ENCODE data around the gene PDE6D.

Gene PDE6D

GRCh38 chr2:231722721-231723307, 58.3 kb downstream of the PDE6D start:
- Histone ChIP-seq H3K27me3 (ENCODE audit: insufficient read depth, low read length, poor library complexity) (no peaks in the 10 kb centered on the region), H3K4me3 (ENCODE audit: low read depth in 1 of 2, low read length in 2 of 2) (no peak overlapping the region), H4K20me1 (ENCODE audit: insufficient read depth, low read length) (no peaks in the 10 kb centered on the region), H3K9me3 (ENCODE audit: insufficient read depth, low read length, severe bottlenecking) (no peaks in the 10 kb centered on the region), H3K27ac (ENCODE audit: low read length) (no peak overlapping the region), H3K4me2 (ENCODE audit: insufficient read depth, low read length) (no peak overlapping the region), H2AFZ (ENCODE audit: low read depth, low read length) (no peak overlapping the region), H3K36me3 (ENCODE audit: insufficient read depth, low read length) (no peaks in the 10 kb centered on the region), H3K9ac (ENCODE audit: low read depth, low read length) (no peak overlapping the region), H3K79me2 (ENCODE audit: insufficient read depth, low read length) (no peaks in the 10 kb centered on the region), H3K4me1 (ENCODE audit: insufficient read depth, low read length) (no peaks in the 10 kb centered on the region)
- DNase-seq (no peak), ATAC-seq (ENCODE audit: insufficient read depth, low read depth) (peak; percentile 19; the same call in 1 of the 3 replicates)
- TF ChIP-seq EZH2 (IDR thresholded peaks at IDR 0.05; ENCODE audit: borderline replicate concordance, low read depth, low read length, severe bottlenecking) (no peak), CTCF (IDR thresholded peaks at IDR 0.05; ENCODE audit: borderline replicate concordance, extremely low read depth, low read length, poor library complexity, severe bottlenecking) (no peak)

GRCh38 chr2:231720987-231721966, 59.8 kb downstream of the PDE6D start:
- no peaks in the 10 kb centered on the region for H3K36me3 ChIP-seq (ENCODE audit: insufficient read depth, low read length)
- H3K4me3 ChIP-seq (ENCODE audit: low read depth in 1 of 2, low read length in 2 of 2) = no peak overlapping the region
- no peaks in the 10 kb centered on the region for H3K9me3 ChIP-seq (ENCODE audit: insufficient read depth, low read length, severe bottlenecking)
- ATAC-seq (ENCODE audit: insufficient read depth, low read depth) (no peak), DNase-seq (no peak)
- H3K9ac ChIP-seq (ENCODE audit: low read depth, low read length) = no peak overlapping the region
- no peak overlapping the region for H2AFZ ChIP-seq (ENCODE audit: low read depth, low read length)
- H3K4me1 ChIP-seq (ENCODE audit: insufficient read depth, low read length) = peaks cover 9% of the 10 kb centered on the region; the same call in 1 of the 2 replicates
- H3K4me2 ChIP-seq (ENCODE audit: insufficient read depth, low read length) = no peak overlapping the region
- H3K79me2 ChIP-seq (ENCODE audit: insufficient read depth, low read length) = no peaks in the 10 kb centered on the region
- H3K27me3 ChIP-seq (ENCODE audit: insufficient read depth, low read length, poor library complexity) = no peaks in the 10 kb centered on the region
- TF ChIP-seq CTCF (IDR thresholded peaks at IDR 0.05; ENCODE audit: borderline replicate concordance, extremely low read depth, low read length, poor library complexity, severe bottlenecking) (no peak), EZH2 (IDR thresholded peaks at IDR 0.05; ENCODE audit: borderline replicate concordance, low read depth, low read length, severe bottlenecking) (no peak)
- H4K20me1 ChIP-seq (ENCODE audit: insufficient read depth, low read length) = no peaks in the 10 kb centered on the region
- H3K27ac ChIP-seq (ENCODE audit: low read length) = no peak overlapping the region

- Histone ChIP-seq H3K4me2 (ENCODE audit: insufficient read depth, low read length) (no peak overlapping the region), H4K20me1 (ENCODE audit: insufficient read depth, low read length) (peaks cover 5% of the 10 kb centered on the region; the same call in 1 of the 2 replicates), H3K4me1 (ENCODE audit: insufficient read depth, low read length) (peaks cover 9% of the 10 kb centered on the region; the same call in 1 of the 2 replicates), H3K36me3 (ENCODE audit: insufficient read depth, low read length) (peaks cover 5% of the 10 kb centered on the region), H3K27ac (ENCODE audit: low read length) (no peak overlapping the region), H3K4me3 (ENCODE audit: low read depth in 1 of 2, low read length in 2 of 2) (no peak overlapping the region), H3K9ac (ENCODE audit: low read depth, low read length) (no peak overlapping the region), H3K27me3 (ENCODE audit: insufficient read depth, low read length, poor library complexity) (no peaks in the 10 kb centered on the region), H3K79me2 (ENCODE audit: insufficient read depth, low read length) (peaks cover 3% of the 10 kb centered on the region; the same call in 1 of the 2 replicates), H2AFZ (ENCODE audit: low read depth, low read length) (no peak overlapping the region), H3K9me3 (ENCODE audit: insufficient read depth, low read length, severe bottlenecking) (no peaks in the 10 kb centered on the region)
- no peak for ATAC-seq (ENCODE audit: insufficient read depth, low read depth)
- TF ChIP-seq CTCF (IDR thresholded peaks at IDR 0.05; ENCODE audit: borderline replicate concordance, extremely low read depth, low read length, poor library complexity, severe bottlenecking) (no peak), EZH2 (IDR thresholded peaks at IDR 0.05; ENCODE audit: borderline replicate concordance, low read depth, low read length, severe bottlenecking) (no peak)
- no peak for DNase-seq
These were observed 60.6 kb downstream of the PDE6D start for GRCh38 chr2:231720292-231720986.
